ENCODE measurements around the gene ANXA11. TPM values are rescaled to one million over a fixed set of nuclear protein-coding genes. Genes with fewer than 3 reads are reported as not detected.

The ANXA11 gene
- polyA plus RNA-seq, 2 of the 4 experiments (the other 2 are of a cell fraction), result 92.6 to 119 TPM

- CTCF ChIA-PET, result interaction anchor here (1.3 to 1.6 kb wide), 2 partner anchors 21 to 59 kb away, joined by 3 to 4 read pairs; no protein-coding TSS in a partner anchor
- WGBS (ENCODE audit: missing lambda C conversion rate), result 40% methylated on average over 7 of the region's 8 CpGs
- H3K4me3 ChIP-seq, result no peak overlapping the region
- H3K9me3 ChIP-seq, result no peaks in the 10 kb centered on the region
- POLR2A ChIA-PET, result interaction anchor here (1.2 kb wide), 1 partner anchor 44 kb away, joined by 3 read pairs; no protein-coding TSS in a partner anchor
- DNase-seq (ENCODE audit: low read depth in 1 of 2, low spot score in 1 of 2) (peak in 1 of 2 experiments; percentile 30), FAIRE-seq (no peak), ATAC-seq (peak in 1 of 2 experiments; percentile 16; a peak in 2 of 6 replicates)
- peak overlapping the region; percentile 49 for H3K4me2 ChIP-seq
- TF ChIP-seq GATA3 (IDR thresholded peaks at IDR 0.05; ENCODE audit: borderline replicate concordance), result peak; percentile 32; the same call in 1 of the 2 replicates
- no peak for TF ChIP-seq JUN (IDR thresholded peaks at IDR 0.05)
- peak overlapping the region in 1 of 2 experiments; percentile 66; a peak in 3 of 6 replicates for H3K27ac ChIP-seq
- H3K4me1 ChIP-seq, result peaks cover 34% of the 10 kb centered on the region
Observed at GRCh38 chr10:80163741-80164341, 41.5 kb downstream of the ANXA11 start.

DNA sequence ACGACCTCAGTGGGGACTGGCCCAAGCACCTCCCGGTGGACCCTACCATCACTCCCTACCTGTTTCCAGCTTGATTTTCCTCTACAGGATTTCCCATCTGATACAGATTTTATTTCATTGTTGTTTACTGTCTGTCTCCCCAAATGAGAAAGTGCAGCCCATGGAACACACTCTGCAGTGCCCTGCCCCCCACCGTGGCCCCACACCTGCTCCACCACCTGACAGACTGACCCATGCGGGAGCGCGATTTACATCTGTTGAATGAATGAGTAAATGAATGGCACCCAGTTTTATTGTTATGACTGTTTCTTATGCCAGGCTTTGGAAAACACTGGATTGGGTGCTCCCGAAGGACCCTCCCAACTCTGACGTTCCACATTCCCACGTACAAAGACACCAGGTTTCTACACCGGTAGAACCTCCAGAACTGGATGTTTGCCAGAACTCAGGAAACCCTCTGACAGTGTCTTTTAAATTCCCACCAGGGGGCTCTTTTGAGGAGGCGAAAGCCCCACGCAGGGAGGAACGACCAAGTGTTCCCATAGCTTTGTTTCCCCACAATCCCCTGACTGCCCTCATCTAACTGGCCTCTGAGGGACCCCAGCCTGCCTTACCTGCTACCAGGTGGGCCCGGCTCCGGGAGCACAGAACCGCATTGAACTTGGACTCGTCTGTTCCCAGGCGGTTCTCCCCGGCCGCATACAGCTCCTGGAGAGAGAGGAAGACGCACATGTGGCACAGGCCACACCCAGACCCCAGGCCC is 43.8 kb downstream of the ANXA11 start:
- 86% methylated on average over 16 of the region's 21 CpGs for WGBS (ENCODE audit: missing lambda C conversion rate)
- H3K4me3 ChIP-seq, result no peak overlapping the region
- ChIA-PET CTCF (interaction anchor here (1.0 to 3.1 kb wide), 18 partner anchors 8 to 61 kb away, joined by 3 to 16 read pairs (median 6); no protein-coding TSS in a partner anchor), POLR2A (no interaction called here)
- FAIRE-seq (no peak), ATAC-seq (no peak), DNase-seq (ENCODE audit: low read depth in 1 of 2, low spot score in 1 of 2) (peak in 1 of 2 experiments; percentile 40)
- no peak for TF ChIP-seq MAZ (IDR thresholded peaks at IDR 0.05; ENCODE audit: borderline replicate concordance, low read depth, low read length)
- no peak for TF ChIP-seq PHF8 (IDR thresholded peaks at IDR 0.05; ENCODE audit: borderline replicate concordance, low read depth)
- no peak for TF ChIP-seq KDM1A (IDR thresholded peaks at IDR 0.05; ENCODE audit: low read depth)
- TF ChIP-seq RAD21 (conservative IDR thresholded peaks at IDR 0.05 in 1 of 2, IDR thresholded peaks at IDR 0.05 in 1 of 2), result 0 out of 5 replicates have a peak, but pooled peaks of 1 of the 2 experiments have one; percentile 15
- TF ChIP-seq SMC3 (IDR thresholded peaks at IDR 0.05), result peak; percentile 31; the same call in 2 of the 3 replicates
- no peak for TF ChIP-seq ZNF302 (CRISPR knock-in tag; IDR thresholded peaks at IDR 0.05)
- H3K4me1 ChIP-seq, result peaks cover 43% of the 10 kb centered on the region
- no peak overlapping the region for H3K27ac ChIP-seq
- H3K9me3 ChIP-seq, result no peaks in the 10 kb centered on the region
- no peak overlapping the region for H3K4me2 ChIP-seq

DNA sequence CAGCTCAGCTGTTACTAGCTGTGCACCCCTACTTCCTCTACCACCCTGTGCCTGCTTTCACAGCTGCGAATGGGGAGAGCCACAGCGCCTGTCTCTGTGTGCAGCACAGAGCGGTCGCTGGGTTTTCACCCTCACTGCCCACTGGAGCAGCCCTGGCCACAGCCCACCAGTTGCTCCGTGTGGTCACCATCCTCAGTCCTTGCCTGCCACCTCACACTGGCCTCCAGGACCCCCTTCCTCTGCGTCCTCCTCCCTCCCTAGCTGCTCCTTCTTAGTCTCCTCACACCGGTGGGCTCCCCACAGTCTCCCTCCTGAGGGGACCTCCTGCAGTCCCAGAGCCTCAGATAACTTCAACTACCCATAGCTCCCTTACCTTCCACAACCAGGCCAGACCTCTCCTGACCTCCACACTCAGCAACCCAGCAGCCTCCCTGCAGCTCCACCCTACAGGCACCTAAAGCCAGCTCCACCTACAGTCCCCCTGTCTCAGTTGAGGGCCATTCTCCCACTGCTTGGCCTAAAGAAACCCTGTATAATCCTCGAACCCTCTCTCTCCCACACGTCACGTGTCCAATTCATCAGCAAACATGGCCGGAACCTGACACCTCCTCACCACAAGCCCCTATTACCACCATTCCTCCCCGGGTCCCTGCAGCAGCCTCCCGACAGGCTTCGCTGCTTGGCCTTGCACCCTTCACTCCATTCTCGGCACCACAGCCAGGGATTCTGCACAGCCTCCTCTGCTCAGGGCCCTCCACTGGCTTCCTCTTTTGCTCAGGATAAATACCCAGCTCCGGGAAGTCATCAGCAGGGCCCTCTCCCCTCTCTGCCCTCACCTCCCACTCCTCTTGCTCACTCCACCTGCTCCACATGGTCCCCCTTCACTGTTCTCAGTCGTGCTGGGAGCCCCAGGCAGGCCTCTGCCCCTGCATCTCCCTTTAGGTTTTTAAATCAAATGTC is 44.7 kb downstream of the ANXA11 start:
- ChIA-PET POLR2A (no interaction called here), CTCF (interaction anchor here (1.0 to 3.1 kb wide), 15 partner anchors 10 to 62 kb away, joined by 3 to 16 read pairs (median 4); no protein-coding TSS in a partner anchor)
- H3K4me3 ChIP-seq, result no peak overlapping the region
- H3K27ac ChIP-seq, result no peak overlapping the region
- H3K4me1 ChIP-seq, result peaks cover 43% of the 10 kb centered on the region
- WGBS (ENCODE audit: missing lambda C conversion rate), result 92% methylated on average over 17 of the region's 17 CpGs
- TF ChIP-seq CHD2 (IDR thresholded peaks at IDR 0.05; ENCODE audit: low read length, partially characterized antibody) (no peak), ZC3H11A (IDR thresholded peaks at IDR 0.05) (no peak), NR3C1 (IDR thresholded peaks at IDR 0.05) (no peak), GATA3 (IDR thresholded peaks at IDR 0.05; ENCODE audit: borderline replicate concordance) (no peak), JUNB (IDR thresholded peaks at IDR 0.05) (no peak), PHF8 (IDR thresholded peaks at IDR 0.05; ENCODE audit: borderline replicate concordance, low read depth) (no peak)
- TF ChIP-seq, protein P1, sequence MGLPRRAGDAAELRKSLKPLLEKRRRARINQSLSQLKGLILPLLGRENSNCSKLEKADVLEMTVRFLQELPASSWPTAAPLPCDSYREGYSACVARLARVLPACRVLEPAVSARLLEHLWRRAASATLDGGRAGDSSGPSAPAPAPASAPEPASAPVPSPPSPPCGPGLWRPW (IDR thresholded peaks at IDR 0.05), result no peak
- H3K4me2 ChIP-seq, result no peak overlapping the region
- ATAC-seq (no peak), FAIRE-seq (no peak), DNase-seq (ENCODE audit: low read depth in 1 of 2, low spot score in 1 of 2) (no peak)
- no peaks in the 10 kb centered on the region for H3K9me3 ChIP-seq

DNA sequence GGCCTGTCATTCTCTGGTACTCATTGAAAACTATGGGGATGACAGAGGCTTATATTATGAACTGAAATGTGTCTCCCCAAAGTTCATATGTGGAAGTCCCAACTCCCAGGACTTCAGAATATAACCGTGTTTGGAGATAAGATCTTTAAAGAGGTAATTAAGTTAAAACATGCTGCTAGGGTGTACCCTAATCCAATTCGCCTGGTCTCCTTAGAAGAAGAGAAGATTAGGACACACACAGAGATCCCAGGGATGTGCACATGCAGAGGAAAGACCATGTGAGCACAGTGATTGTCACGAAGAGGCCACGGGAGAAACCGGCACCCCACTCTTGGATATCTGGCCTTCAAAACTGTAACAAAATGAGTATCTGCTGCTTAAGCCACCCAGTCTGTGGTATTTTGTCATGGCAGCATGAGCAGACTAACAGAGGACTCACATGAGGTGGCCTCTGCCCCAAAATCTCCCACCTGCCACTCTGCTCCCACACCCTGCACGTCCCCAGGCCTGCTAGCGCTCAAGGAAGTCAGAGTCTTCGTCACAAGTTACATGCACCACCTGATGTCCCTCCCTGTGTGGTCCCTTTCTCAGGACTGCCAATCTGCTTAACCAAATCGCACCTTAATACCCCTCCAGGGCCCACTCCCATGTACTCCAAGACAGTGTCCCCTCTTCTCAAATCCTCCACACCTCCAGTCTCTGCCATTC is 46.0 kb downstream of the ANXA11 start:
- H3K27ac ChIP-seq, result peak overlapping the region in 1 of 2 experiments; percentile 77; a peak in 4 of 6 replicates
- H3K9me3 ChIP-seq, result no peaks in the 10 kb centered on the region
- H3K4me1 ChIP-seq, result peaks cover 33% of the 10 kb centered on the region
- no peak overlapping the region for H3K4me3 ChIP-seq
- 85% methylated on average over 9 of the region's 9 CpGs for WGBS (ENCODE audit: missing lambda C conversion rate)
- peak overlapping the region; percentile 62 for H3K4me2 ChIP-seq
- ChIA-PET CTCF (interaction anchor here (1.0 to 7.2 kb wide), 10 partner anchors 8 to 63 kb away, joined by 3 to 55 read pairs (median 6); partner anchors contain the start of gene ANXA11), POLR2A (no interaction called here)
- TF ChIP-seq EP300 (IDR thresholded peaks at IDR 0.05) (no peak), MAZ (IDR thresholded peaks at IDR 0.05; ENCODE audit: borderline replicate concordance, low read depth, low read length) (no peak), BHLHE40 (IDR thresholded peaks at IDR 0.05; ENCODE audit: low read depth, low read length) (no peak), RAD21 (conservative IDR thresholded peaks at IDR 0.05 in 1 of 2, IDR thresholded peaks at IDR 0.05 in 1 of 2) (no peak), RCOR1 (IDR thresholded peaks at IDR 0.05; ENCODE audit: low read depth, low read length) (no peak)
- ATAC-seq (peak; percentile 7 to 36; a peak in 3 of 6 replicates), FAIRE-seq (no peak), DNase-seq (ENCODE audit: low read depth in 1 of 2, low spot score in 1 of 2) (no peak)

Measured in A549 (cell line).